A673 (cell line): ENCODE results near the gene GXYLT2. TPM values are rescaled to one million over a fixed set of nuclear protein-coding genes. Genes with fewer than 3 reads are reported as not detected.

ENCODE experiments used
- BruUV-seq: library from RNA; stranded (reverse); fragments of 400-500 nt; replicated peaks from 2 replicates; lab custom pipeline; 2021; lab: Mats Ljungman, UMichigan
- CTCF ChIA-PET: fragments of 300-600 bp; sonication (Branson Sonifier 250); formaldehyde crosslinking; loops from one replicate; lab custom pipeline; 2022; ENCODE audit warnings: antibody characterized with exemption; lab: Charles Lee
- POLR2A ChIA-PET: fragments of 300-600 bp; sonication (Branson Sonifier 250); formaldehyde crosslinking; loops from one replicate; lab custom pipeline; 2022; ENCODE audit warnings: antibody characterized with exemption; ENCODE audit not compliant: low non-redundant PET; lab: Charles Lee
- DNase-seq: peaks from one replicate; pipeline ENCODE4 v3.0.0-alpha.2; 2015; ENCODE audit warnings: low spot score
- H3K27ac ChIP-seq: fragments of 200-600 bp; sonication (generic); 2 replicates; pipeline ENCODE4 v1.5.1; 2016; ENCODE audit warnings: mixed run types, low read depth, mild to moderate bottlenecking, mixed read lengths, antibody characterized with exemption, low read length; ENCODE audit not compliant: poor library complexity, severe bottlenecking
- H3K27me3 ChIP-seq: fragments of 200-600 bp; sonication (generic); replicated peaks from 2 replicates; pipeline ENCODE4 v1.6.1; 2017; ENCODE audit warnings: mixed run types, low read depth, mild to moderate bottlenecking, mixed read lengths, antibody characterized with exemption, low read length; ENCODE audit not compliant: insufficient read depth, poor library complexity
- H3K36me3 ChIP-seq: fragments of 200-600 bp; sonication (generic); 2 replicates; pipeline ENCODE4 v1.6.1; 2016; ENCODE audit warnings: mixed run types, mild to moderate bottlenecking, mixed read lengths, antibody characterized with exemption, low read length; ENCODE audit not compliant: insufficient read depth, poor library complexity, severe bottlenecking
- H3K4me1 ChIP-seq: fragments of 200-600 bp; sonication (generic); 2 replicates; pipeline ENCODE4 v1.6.1; 2017; ENCODE audit warnings: mixed run types, mild to moderate bottlenecking, mixed read lengths, antibody characterized with exemption, low read length; ENCODE audit not compliant: insufficient read depth, poor library complexity, severe bottlenecking
- H3K4me3 ChIP-seq: fragments of 200-600 bp; sonication (generic); 2 replicates; pipeline ENCODE4 v1.5.1; 2016; ENCODE audit warnings: low read depth, mixed run types, mild to moderate bottlenecking, mixed read lengths, low read length; ENCODE audit not compliant: poor library complexity, severe bottlenecking
- H3K9me3 ChIP-seq: fragments of 200-600 bp; sonication (generic); 2 replicates; pipeline ENCODE4 v1.6.1; 2016; ENCODE audit warnings: mixed run types, low read depth, mild to moderate bottlenecking, mixed read lengths, antibody characterized with exemption, low read length; ENCODE audit not compliant: poor library complexity, severe bottlenecking
- EZH2 ChIP-seq: fragments of 200-600 bp; sonication (generic); IDR thresholded peaks from 2 replicates; pipeline ENCODE4 v1.6.1; 2017; ENCODE audit warnings: borderline replicate concordance, low read depth, mild to moderate bottlenecking, mixed read lengths, antibody characterized with exemption, low read length; ENCODE audit not compliant: poor library complexity, severe bottlenecking
- intact Hi-C: fragments of 100-400 bp; cut with micrococcal nuclease; formaldehyde crosslinking; loops from one replicate; pipeline ENCODE4 v1.10.0; 2022; ENCODE audit not compliant: unreplicated experiment
- total RNA-seq: library from RNA; stranded (reverse); gene quantifications from 2 replicates; pipeline ENCODE4 v1.2.3, GENCODE V29; 2021
- TF ChIP-seq, protein P1 (sequence below): fragments of 300-800, 200-600 bp; sonication (generic); conservative IDR thresholded peaks from 2 replicates; pipeline ENCODE4 v1.5.1; 2017; ENCODE audit warnings: low read depth, mild to moderate bottlenecking, antibody characterized with exemption, low read length, moderate library complexity, mixed read lengths

Gene GXYLT2
- total RNA-seq, 1 experiment from 2014 or later, result 10.7 TPM

GRCh38 chr3:73004316-73004715 is 116.5 kb downstream of the GXYLT2 start:
- DNase-seq, result no peak
- H3K9me3 ChIP-seq, result no peaks in the 10 kb centered on the region
- ChIA-PET POLR2A (no interaction called here), CTCF (no interaction called here)
- H3K36me3 ChIP-seq, result peaks cover 25% of the 10 kb centered on the region
- no TSS peak for BruUV-seq
- peaks cover 6% of the 10 kb centered on the region for H3K4me1 ChIP-seq
- H3K27ac ChIP-seq, result no peak overlapping the region
- intact Hi-C loops, result no loop called here
- H3K4me3 ChIP-seq, result no peak overlapping the region
- TF ChIP-seq EZH2, result no peak
- no peaks in the 10 kb centered on the region for H3K27me3 ChIP-seq

- H3K4me1 ChIP-seq, result no peaks in the 10 kb centered on the region
- no peak overlapping the region for H3K4me3 ChIP-seq
- H3K27ac ChIP-seq, result no peak overlapping the region
- ChIA-PET CTCF (no interaction called here), POLR2A (no interaction called here)
- no peaks in the 10 kb centered on the region for H3K9me3 ChIP-seq
- TF ChIP-seq, protein P1, sequence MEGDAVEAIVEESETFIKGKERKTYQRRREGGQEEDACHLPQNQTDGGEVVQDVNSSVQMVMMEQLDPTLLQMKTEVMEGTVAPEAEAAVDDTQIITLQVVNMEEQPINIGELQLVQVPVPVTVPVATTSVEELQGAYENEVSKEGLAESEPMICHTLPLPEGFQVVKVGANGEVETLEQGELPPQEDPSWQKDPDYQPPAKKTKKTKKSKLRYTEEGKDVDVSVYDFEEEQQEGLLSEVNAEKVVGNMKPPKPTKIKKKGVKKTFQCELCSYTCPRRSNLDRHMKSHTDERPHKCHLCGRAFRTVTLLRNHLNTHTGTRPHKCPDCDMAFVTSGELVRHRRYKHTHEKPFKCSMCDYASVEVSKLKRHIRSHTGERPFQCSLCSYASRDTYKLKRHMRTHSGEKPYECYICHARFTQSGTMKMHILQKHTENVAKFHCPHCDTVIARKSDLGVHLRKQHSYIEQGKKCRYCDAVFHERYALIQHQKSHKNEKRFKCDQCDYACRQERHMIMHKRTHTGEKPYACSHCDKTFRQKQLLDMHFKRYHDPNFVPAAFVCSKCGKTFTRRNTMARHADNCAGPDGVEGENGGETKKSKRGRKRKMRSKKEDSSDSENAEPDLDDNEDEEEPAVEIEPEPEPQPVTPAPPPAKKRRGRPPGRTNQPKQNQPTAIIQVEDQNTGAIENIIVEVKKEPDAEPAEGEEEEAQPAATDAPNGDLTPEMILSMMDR, result no peak
- TF ChIP-seq EZH2, result no peak
- H3K36me3 ChIP-seq, result peaks cover 18% of the 10 kb centered on the region
- DNase-seq, result no peak
- H3K27me3 ChIP-seq, result no peaks in the 10 kb centered on the region
- intact Hi-C loops, result loop anchor here (5.0 kb wide), 1 partner anchor 51 kb away; no protein-coding TSS in a partner anchor
- BruUV-seq, result no TSS peak
Observed at GRCh38 chr3:73007992-73008712, 120.3 kb downstream of the GXYLT2 start.

DNA sequence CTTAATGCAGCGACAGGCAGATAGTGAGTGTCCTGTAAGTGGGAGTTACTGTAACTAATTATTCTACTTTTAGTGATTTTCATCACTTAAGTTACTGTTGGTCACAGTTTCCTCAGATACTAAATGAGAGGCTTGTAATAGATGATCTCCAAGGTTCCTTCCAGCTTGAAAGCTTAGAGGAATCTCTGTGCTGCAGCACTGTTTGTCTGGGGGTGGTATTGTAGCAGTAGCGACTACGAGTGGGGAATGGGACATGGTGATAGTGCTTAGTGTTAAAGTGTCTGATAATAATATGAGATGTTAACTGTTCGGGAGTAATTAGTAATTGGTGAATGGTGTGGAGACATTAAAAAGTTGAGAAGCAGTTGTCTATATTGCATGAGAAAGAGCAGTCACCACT is 121.2 kb downstream of the GXYLT2 start:
- Histone ChIP-seq H3K4me1 (no peaks in the 10 kb centered on the region), H3K9me3 (no peaks in the 10 kb centered on the region), H3K4me3 (no peak overlapping the region), H3K36me3 (peaks cover 13% of the 10 kb centered on the region), H3K27ac (no peak overlapping the region), H3K27me3 (no peaks in the 10 kb centered on the region)
- POLR2A ChIA-PET, result no interaction called here
- CTCF ChIA-PET, result no interaction called here
- TF ChIP-seq, protein P1, result no peak
- no peak for TF ChIP-seq EZH2
- no TSS peak for BruUV-seq
- intact Hi-C loops, result loop anchor here (5.0 kb wide), 1 partner anchor 52 kb away; no protein-coding TSS in a partner anchor
- no peak for DNase-seq
